CD4-positive, alpha-beta memory T cell (primary cell): ENCODE data around the gene IGLON5. TPM values are rescaled to one million over a fixed set of nuclear protein-coding genes. Genes with fewer than 3 reads are reported as not detected.

ENCODE experiments used
- CTCF ChIA-PET: fragments of 350-600 bp; sonication (Branson Sonifier 250); formaldehyde crosslinking; loops from one replicate; lab custom pipeline; 2021; ENCODE audit warnings: inconsistent platforms; ENCODE audit not compliant: partially characterized antibody; lab: Charles Lee
- POLR2A ChIA-PET: fragments of 350-600 bp; sonication (Branson Sonifier 250); formaldehyde crosslinking; loops from one replicate; lab custom pipeline; 2021; ENCODE audit not compliant: partially characterized antibody; lab: Charles Lee
- DNase-seq, 5 donors: peaks; one replicate each; pipeline versions ENCODE4 v3.0.0 to v3.0.0-alpha.2; 2020 to 2022; ENCODE audit warnings: mixed read lengths in 1 of 5
- H3K27ac ChIP-seq: one replicate; pipeline ENCODE4 v1.7.0; 2013; ENCODE audit warnings: low read depth, low read length
- H3K27me3 ChIP-seq: 2 replicates; pipeline ENCODE4 v1.7.0; 2013; ENCODE audit warnings: mild to moderate bottlenecking, low read length, moderate library complexity; ENCODE audit not compliant: insufficient read depth
- H3K36me3 ChIP-seq: 2 replicates; pipeline ENCODE4 v1.7.0; 2013; ENCODE audit warnings: mild to moderate bottlenecking, low read length, moderate library complexity; ENCODE audit not compliant: insufficient read depth
- H3K4me1 ChIP-seq: 2 replicates; pipeline ENCODE4 v1.7.0; 2013; ENCODE audit warnings: mild to moderate bottlenecking, low read length, moderate library complexity; ENCODE audit not compliant: insufficient read depth
- H3K4me3 ChIP-seq, 2 donors: one replicate each; pipeline ENCODE4 v1.7.0; 2013; ENCODE audit warnings: low read length in 2 of 2, mild to moderate bottlenecking in 1 of 2
- H3K9me3 ChIP-seq, 2 donors: one replicate each; pipeline ENCODE4 v1.7.0; 2013; ENCODE audit warnings: low read length in 2 of 2, control low read depth in 1 of 2; ENCODE audit not compliant: control insufficient read depth in 1 of 2
- H3K27ac Mint-ChIP-seq, 7 donors: one replicate each; pipeline ENCODE4 v1.8.0; 2020 to 2021; ENCODE audit warnings: mixed read lengths in 7 of 7, mild to moderate bottlenecking in 6 of 7, inconsistent platforms in 3 of 7, moderate library complexity in 3 of 7
- H3K27me3 Mint-ChIP-seq, 2 donors: one replicate each; pipeline ENCODE4 v1.8.0; 2020 to 2021; ENCODE audit warnings: mixed read lengths in 2 of 2
- H3K36me3 Mint-ChIP-seq, 2 donors: one replicate each; pipeline ENCODE4 v1.8.0; 2020 to 2021; ENCODE audit warnings: mixed read lengths in 2 of 2, inconsistent platforms in 1 of 2, mild to moderate bottlenecking in 1 of 2
- H3K4me1 Mint-ChIP-seq, 4 donors: one replicate each; pipeline ENCODE4 v1.8.0; 2020 to 2021; ENCODE audit warnings: mixed read lengths in 4 of 4, mild to moderate bottlenecking in 1 of 4
- H3K4me3 Mint-ChIP-seq, 8 donors: one replicate each; pipeline ENCODE4 v1.8.0; 2020 to 2021; ENCODE audit warnings: mixed read lengths in 8 of 8, mild to moderate bottlenecking in 7 of 8, moderate library complexity in 6 of 8, inconsistent platforms in 3 of 8
- H3K9me3 Mint-ChIP-seq, 8 donors: one replicate each; pipeline ENCODE4 v1.8.0; 2020 to 2021; ENCODE audit warnings: mixed read lengths in 8 of 8, mild to moderate bottlenecking in 5 of 8, inconsistent platforms in 3 of 8, moderate library complexity in 1 of 8
- intact Hi-C: fragments of 100-400 bp; cut with micrococcal nuclease; formaldehyde crosslinking; loops from one replicate; pipeline ENCODE4 v1.15.1; 2023
- polyA plus RNA-seq, 2 donors: library from polyadenylated mRNA; unstranded; fragments of 300-500 nt; fragmentation: Illumina TruSeq; gene quantifications; one replicate each; pipeline ENCODE4 v1.2.3, GENCODE V29; 2021
- total RNA-seq, 2 experiments: library from RNA; stranded (reverse); gene quantifications; one replicate each; pipeline ENCODE4 v1.2.3, GENCODE V29; 2021

IGLON5 gene
- total and polyA plus RNA-seq, 4 experiments from 2014 or later: not detected

DNA sequence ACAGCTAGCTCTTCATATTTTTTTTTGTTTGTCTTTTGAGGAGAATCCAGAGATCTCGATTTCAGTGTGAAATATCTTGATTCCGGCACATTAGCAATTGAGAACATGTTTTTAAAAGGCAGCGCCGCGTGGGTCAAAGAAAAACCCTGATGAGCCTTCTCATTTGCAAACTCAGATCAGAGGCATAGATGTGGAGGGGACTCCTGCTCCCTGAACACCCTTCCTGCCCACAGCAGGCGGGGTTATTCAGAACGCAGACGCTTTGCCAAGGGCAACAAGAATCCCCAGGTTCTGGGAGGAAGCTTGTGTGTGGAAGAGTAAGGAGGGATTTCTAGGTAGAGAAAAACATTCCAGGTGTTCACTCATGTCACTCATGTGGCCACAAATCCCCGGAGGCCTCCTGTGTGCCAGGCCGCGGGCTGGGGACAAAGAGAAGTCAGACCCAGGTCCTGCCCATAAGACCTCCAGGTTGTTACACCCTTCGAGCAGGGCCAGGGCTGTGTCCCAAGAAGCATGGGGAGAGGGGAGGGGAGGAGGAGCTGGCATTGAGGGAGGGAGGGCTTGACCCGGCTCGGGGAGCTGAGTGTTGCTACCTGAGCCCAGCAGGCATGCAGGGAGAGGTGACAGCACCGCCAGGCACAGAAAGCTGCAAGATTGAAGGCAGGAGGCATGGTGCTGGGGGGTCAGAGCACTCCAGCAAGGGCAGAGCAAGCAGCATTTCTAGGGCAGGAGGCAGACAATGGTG, 15.9 kb upstream of the IGLON5 start:
- Histone ChIP-seq H3K4me3 (no peak overlapping the region), H3K9me3 (no peaks in the 10 kb centered on the region), H3K27ac (no peak overlapping the region), H3K27me3 (no peaks in the 10 kb centered on the region), H3K4me1 (no peaks in the 10 kb centered on the region), H3K36me3 (no peaks in the 10 kb centered on the region)
- CTCF ChIA-PET: no interaction called here
- Mint-ChIP-seq H3K27me3 (peaks cover 11 to 14% of the 10 kb centered on the region in 2 donors), H3K36me3 (no peaks in the 10 kb centered on the region), H3K9me3 (peaks cover 0 to 1% (median 0%) of the 10 kb centered on the region in 8 donors), H3K27ac (no peak overlapping the region), H3K4me1 (no peaks in the 10 kb centered on the region), H3K4me3 (no peak overlapping the region)
- intact Hi-C loops: no loop called here
- DNase-seq: no peak
- POLR2A ChIA-PET: no interaction called here

DNA sequence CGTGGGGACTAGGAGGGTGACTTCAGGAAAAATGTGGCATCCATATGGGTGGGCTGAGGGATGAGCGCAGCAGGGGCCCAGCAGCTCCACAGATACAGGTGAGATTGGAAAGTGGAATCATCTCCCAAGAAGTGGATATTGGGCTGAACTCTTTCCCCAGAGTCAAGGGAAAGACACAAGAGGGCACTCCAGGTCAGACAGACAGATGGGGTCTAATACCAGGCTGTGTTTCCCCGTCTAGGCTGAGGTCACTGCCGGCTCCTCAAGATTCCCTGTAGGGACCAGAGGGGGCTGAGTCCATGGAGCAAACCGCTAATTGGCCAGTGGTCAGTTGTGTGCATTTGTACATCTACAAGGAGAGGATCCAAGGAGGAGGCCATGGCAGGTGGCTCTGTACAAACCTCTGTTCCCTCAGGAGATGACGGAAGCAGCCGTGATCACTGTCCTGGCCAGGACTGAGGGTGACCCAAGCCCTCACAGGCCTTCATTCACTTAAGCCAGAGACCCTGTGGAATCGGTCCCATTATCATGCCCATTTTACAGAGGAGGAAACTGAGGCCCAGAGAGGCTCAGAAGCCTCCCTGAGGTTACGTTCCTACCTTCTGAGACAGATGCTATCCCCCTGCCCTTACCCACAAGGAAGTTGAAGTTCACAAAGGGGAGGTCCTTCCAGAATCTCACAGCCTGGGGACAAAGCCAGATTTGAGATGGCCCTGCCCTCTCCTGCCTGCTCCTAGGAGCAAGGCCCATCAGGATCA, 14.9 kb upstream of the IGLON5 start:
- no peak for DNase-seq
- no peaks in the 10 kb centered on the region for H3K9me3 ChIP-seq
- no peak overlapping the region for H3K4me3 ChIP-seq
- ChIA-PET POLR2A (no interaction called here), CTCF (no interaction called here)
- peaks cover 0 to 4% (median 0%) of the 10 kb centered on the region in 8 donors for H3K9me3 Mint-ChIP-seq
- H3K27ac Mint-ChIP-seq: no peak overlapping the region
- intact Hi-C loops: no loop called here
- H3K36me3 ChIP-seq: no peaks in the 10 kb centered on the region
- no peaks in the 10 kb centered on the region for H3K4me1 Mint-ChIP-seq
- H3K4me1 ChIP-seq: no peaks in the 10 kb centered on the region
- no peak overlapping the region for H3K4me3 Mint-ChIP-seq
- no peaks in the 10 kb centered on the region for H3K27me3 ChIP-seq
- no peaks in the 10 kb centered on the region for H3K36me3 Mint-ChIP-seq
- H3K27ac ChIP-seq: no peak overlapping the region
- peaks cover 13% of the 10 kb centered on the region in 2 donors for H3K27me3 Mint-ChIP-seq

DNA sequence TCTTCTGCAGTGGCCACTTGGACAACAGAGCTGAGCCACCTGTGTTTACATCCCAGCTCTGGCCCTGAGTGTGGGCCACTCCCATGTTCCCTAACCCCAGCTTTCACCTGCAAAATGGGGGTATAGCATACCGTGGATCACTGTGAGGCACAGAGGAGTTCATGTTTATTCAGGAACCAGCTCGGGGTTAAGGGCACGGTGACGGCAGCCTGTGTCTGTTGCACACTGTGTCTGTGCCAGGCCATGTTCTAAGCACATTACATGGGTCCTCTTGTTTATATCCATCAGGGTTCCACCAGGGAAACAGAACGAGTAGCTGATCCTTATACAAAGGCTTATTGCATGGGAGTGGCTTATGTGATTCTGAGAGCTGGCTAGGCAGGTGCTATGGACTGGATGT, 14.0 kb upstream of the IGLON5 start:
- POLR2A ChIA-PET: no interaction called here
- H3K4me1 ChIP-seq: no peaks in the 10 kb centered on the region
- Mint-ChIP-seq H3K36me3 (no peaks in the 10 kb centered on the region), H3K4me3 (no peak overlapping the region), H3K27me3 (peaks cover 13% of the 10 kb centered on the region in 2 donors), H3K27ac (no peak overlapping the region), H3K4me1 (no peaks in the 10 kb centered on the region), H3K9me3 (peaks cover 0 to 12% (median 3%) of the 10 kb centered on the region in 8 donors)
- intact Hi-C loops: no loop called here
- no peaks in the 10 kb centered on the region for H3K27me3 ChIP-seq
- no peak overlapping the region for H3K27ac ChIP-seq
- CTCF ChIA-PET: no interaction called here
- H3K4me3 ChIP-seq: no peak overlapping the region
- H3K9me3 ChIP-seq: no peaks in the 10 kb centered on the region
- no peaks in the 10 kb centered on the region for H3K36me3 ChIP-seq
- DNase-seq: no peak

DNA sequence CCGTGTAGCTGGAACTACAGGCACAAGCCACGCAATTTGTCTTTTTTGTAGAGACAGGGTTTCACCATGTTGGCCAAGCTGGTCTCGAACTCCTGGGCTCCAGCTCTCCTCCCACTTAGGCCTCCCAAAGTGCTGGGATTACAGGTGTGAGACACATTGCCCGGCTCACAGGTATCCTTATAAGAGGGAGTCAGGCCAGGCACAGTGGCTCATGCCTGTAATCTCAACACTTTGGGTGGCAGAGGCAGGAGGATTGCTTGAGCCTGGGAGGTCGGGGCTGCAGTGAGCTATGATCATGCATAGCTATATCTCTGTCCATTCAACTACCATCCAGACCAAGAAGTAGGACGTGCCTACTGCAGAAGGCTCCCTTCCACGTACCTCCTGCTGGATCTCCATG, 10.2 kb upstream of the IGLON5 start:
- H3K27me3 Mint-ChIP-seq: peaks cover 13% of the 10 kb centered on the region in 2 donors
- Histone ChIP-seq H3K4me3 (no peak overlapping the region), H3K27me3 (no peaks in the 10 kb centered on the region), H3K4me1 (no peaks in the 10 kb centered on the region), H3K27ac (no peak overlapping the region), H3K36me3 (no peaks in the 10 kb centered on the region), H3K9me3 (no peaks in the 10 kb centered on the region)
- H3K27ac Mint-ChIP-seq: no peak overlapping the region
- ChIA-PET POLR2A (no interaction called here), CTCF (no interaction called here)
- intact Hi-C loops: no loop called here
- peaks cover 0 to 5% of the 10 kb centered on the region in 2 donors for H3K36me3 Mint-ChIP-seq
- H3K4me1 Mint-ChIP-seq: no peaks in the 10 kb centered on the region
- no peak for DNase-seq
- H3K4me3 Mint-ChIP-seq: no peak overlapping the region
- H3K9me3 Mint-ChIP-seq: peaks cover 0 to 46% (median 23%) of the 10 kb centered on the region in 8 donors

DNA sequence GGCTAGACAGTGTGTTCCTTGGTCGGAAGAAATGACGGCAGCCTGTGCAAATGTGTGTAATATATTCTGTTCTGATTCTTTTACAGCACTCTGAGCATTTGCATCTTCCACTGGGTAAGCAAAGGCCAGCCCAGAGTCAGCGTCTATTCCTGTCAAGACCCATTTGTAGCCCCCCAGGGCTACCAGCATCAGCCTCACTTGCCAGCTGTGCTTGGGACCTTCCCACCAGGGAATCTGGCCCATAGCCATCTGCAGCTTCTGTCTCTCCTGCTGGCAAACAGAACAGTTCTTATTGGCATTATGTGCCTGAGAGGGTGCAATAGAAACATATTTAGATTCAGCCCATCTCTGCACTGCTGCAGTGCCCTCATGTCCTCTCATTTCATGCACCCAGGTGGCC, 6.0 kb upstream of the IGLON5 start:
- H3K27me3 Mint-ChIP-seq: peaks cover 34 to 36% of the 10 kb centered on the region in 2 donors
- peaks cover 0 to 6% of the 10 kb centered on the region in 2 donors for H3K9me3 ChIP-seq
- no peak overlapping the region for H3K27ac ChIP-seq
- DNase-seq: no peak
- no peaks in the 10 kb centered on the region for H3K4me1 ChIP-seq
- H3K36me3 ChIP-seq: no peaks in the 10 kb centered on the region
- no peak overlapping the region for H3K4me3 Mint-ChIP-seq
- POLR2A ChIA-PET: no interaction called here
- H3K27ac Mint-ChIP-seq: no peak overlapping the region
- H3K4me3 ChIP-seq: no peak overlapping the region
- intact Hi-C loops: no loop called here
- no peaks in the 10 kb centered on the region for H3K27me3 ChIP-seq
- peaks cover 3 to 72% (median 46%) of the 10 kb centered on the region in 8 donors for H3K9me3 Mint-ChIP-seq
- peaks cover 0 to 8% (median 0%) of the 10 kb centered on the region in 4 donors for H3K4me1 Mint-ChIP-seq
- CTCF ChIA-PET: no interaction called here
- peaks cover 0 to 14% of the 10 kb centered on the region in 2 donors for H3K36me3 Mint-ChIP-seq

DNA sequence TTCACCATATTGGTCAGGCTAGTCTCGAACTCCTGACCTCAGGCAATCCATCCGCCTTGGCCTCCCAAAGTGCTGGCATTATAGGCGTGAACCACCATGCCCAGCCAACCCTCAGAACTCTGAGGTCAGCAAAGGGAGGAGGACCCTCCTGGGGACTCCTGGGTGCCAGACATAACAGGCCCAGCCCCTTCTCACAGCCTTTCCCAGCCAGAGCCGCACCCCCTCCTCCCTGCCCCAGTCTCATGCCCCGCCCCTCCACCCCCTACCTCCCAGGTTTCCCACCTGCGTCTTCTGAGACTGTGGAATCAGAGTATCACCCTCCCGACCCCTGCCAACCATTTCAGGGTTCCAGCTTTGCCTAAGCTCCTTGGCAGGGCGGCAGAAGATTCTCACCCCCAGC, 5.2 kb downstream of the IGLON5 start:
- Histone ChIP-seq H3K27ac (no peak overlapping the region), H3K27me3 (no peaks in the 10 kb centered on the region), H3K4me3 (no peak overlapping the region), H3K9me3 (no peaks in the 10 kb centered on the region), H3K36me3 (no peaks in the 10 kb centered on the region), H3K4me1 (no peaks in the 10 kb centered on the region)
- POLR2A ChIA-PET: no interaction called here
- Mint-ChIP-seq H3K4me3 (no peak overlapping the region), H3K9me3 (peaks cover 0 to 10% (median 0%) of the 10 kb centered on the region in 8 donors), H3K27ac (no peak overlapping the region), H3K36me3 (no peaks in the 10 kb centered on the region), H3K27me3 (peaks cover 19 to 27% of the 10 kb centered on the region in 2 donors), H3K4me1 (peaks cover 4% of the 10 kb centered on the region in 4 donors)
- intact Hi-C loops: no loop called here
- no peak for DNase-seq
- CTCF ChIA-PET: no interaction called here

DNA sequence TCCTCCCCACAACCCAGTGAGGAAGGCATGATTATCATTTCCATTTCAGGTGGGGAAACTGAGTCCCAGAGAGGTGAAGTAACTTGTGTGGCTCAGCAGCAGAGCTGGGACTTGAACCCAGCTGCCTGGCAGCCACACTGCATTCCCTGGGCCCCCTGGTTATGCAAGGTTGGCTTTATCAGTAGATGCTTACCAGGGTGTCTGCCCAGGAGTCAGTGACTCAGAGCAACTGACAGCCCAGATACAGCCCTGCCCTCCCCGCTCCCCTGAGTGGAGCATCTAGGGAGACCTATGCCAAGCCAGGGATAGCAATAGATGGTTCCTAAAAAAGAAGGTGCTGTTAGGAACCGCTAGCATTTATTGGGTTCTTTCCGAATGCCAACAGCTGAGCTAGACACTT, 5.9 kb downstream of the IGLON5 start:
- peaks cover 2 to 4% (median 4%) of the 10 kb centered on the region in 4 donors for H3K4me1 Mint-ChIP-seq
- H3K9me3 Mint-ChIP-seq: peaks cover 0 to 10% (median 0%) of the 10 kb centered on the region in 8 donors
- H3K36me3 Mint-ChIP-seq: no peaks in the 10 kb centered on the region
- ChIA-PET POLR2A (no interaction called here), CTCF (no interaction called here)
- peaks cover 17 to 24% of the 10 kb centered on the region in 2 donors for H3K27me3 Mint-ChIP-seq
- Histone ChIP-seq H3K9me3 (no peaks in the 10 kb centered on the region), H3K4me3 (no peak overlapping the region), H3K27ac (no peak overlapping the region), H3K27me3 (no peaks in the 10 kb centered on the region), H3K36me3 (no peaks in the 10 kb centered on the region), H3K4me1 (no peaks in the 10 kb centered on the region)
- no peak overlapping the region for H3K27ac Mint-ChIP-seq
- intact Hi-C loops: no loop called here
- no peak overlapping the region for H3K4me3 Mint-ChIP-seq
- no peak for DNase-seq
